ENCODE data around the gene TEDC1. TPM values are rescaled to one million over a fixed set of nuclear protein-coding genes. Genes with fewer than 3 reads are reported as not detected.

The TEDC1 gene
- total RNA-seq, 3 donors from 2014 or later (not counting 1 experiment from before 2014, with no cell fraction given): 70.0 to 233 (median 112) TPM

GRCh38 chr14:105473677-105474482 lies 17.2 kb upstream of the TEDC1 start:
- peaks cover 6 to 21% of the 10 kb centered on the region in 2 donors for H3K4me1 Mint-ChIP-seq
- peak overlapping the region in 1 of 2 donors; percentile 16 for H3K27ac Mint-ChIP-seq
- peak overlapping the region; percentile 17 for H3K4me3 ChIP-seq (ENCODE audit: low read length)
- DNase-seq (peak in 1 of 2 donors; percentile 80), ATAC-seq (peak; percentile 48 to 56 (median 52))
- no peaks in the 10 kb centered on the region for H3K9me3 ChIP-seq (ENCODE audit: control insufficient read depth, insufficient read depth, low read length)
- intact Hi-C loops (cut with micrococcal nuclease): no loop called here
- under 1% methylated on average over 60 of the region's 60 CpGs for WGBS (ENCODE audit: insufficient coverage)
- peaks cover 2% of the 10 kb centered on the region for H3K36me3 ChIP-seq (ENCODE audit: control insufficient read depth, insufficient read depth, low read length)
- peaks cover 41% of the 10 kb centered on the region for H3K4me1 ChIP-seq (ENCODE audit: control insufficient read depth, insufficient read depth, low read length)
- no peaks in the 10 kb centered on the region for H3K9me3 Mint-ChIP-seq
- peaks cover 0 to 6% of the 10 kb centered on the region in 2 donors for H3K27me3 Mint-ChIP-seq (ENCODE audit: low read depth in 2 of 2)
- no peaks in the 10 kb centered on the region for H3K36me3 Mint-ChIP-seq
- no peak for TF ChIP-seq CTCF (IDR thresholded peaks at IDR 0.05)
- H3K27me3 ChIP-seq (ENCODE audit: control insufficient read depth, insufficient read depth, low read length): peaks cover 22% of the 10 kb centered on the region
- no peak overlapping the region for H3K27ac ChIP-seq (ENCODE audit: low read length)
- H3K4me3 Mint-ChIP-seq: peak overlapping the region; percentile 68

DNA sequence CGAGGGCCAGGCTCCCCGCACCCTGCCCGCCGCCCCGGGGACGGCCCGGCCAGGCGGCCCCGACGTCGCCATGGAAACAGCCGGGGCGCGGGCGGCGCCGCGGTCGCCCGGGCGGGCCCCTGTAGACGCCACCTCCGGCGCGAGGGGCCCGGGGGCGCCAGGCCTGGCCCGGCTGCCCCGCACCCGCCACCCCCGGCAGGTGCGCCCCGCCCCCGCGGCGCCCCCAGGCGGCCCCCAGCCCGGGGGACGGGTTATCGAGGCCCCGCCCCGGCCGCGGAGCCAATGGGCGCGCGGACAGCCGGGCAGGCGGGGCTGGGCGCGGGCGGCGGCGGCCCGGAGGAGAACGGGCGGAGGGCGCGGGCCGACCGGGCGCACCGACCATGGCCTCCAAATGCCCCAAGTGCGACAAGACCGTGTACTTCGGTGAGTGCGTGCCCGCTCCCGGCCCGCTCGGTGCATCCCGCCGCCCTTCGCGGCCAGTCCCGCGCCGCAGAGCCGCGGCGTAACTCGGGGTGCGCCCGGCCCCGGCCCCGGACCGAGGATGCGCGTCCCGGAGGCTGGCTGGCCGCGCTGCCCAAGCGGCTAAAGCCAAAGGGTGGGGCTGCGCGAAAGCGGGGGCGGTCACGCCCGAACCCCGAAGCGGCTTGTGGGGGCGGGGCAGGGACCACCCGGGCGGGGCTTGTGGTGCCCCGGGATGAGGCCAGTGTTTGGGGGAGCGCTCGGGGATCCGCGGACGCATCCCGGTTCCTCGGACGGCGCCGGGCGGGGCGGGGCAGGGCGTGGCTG lies 16.4 kb upstream of the TEDC1 start, which contains the start of gene CRIP2:
Gene CRIP2 (plus strand): TSS at position 339 of the 786 bp plus-strand sequence. CDS start 42 bp downstream, at position 381.
- intact Hi-C loops (cut with micrococcal nuclease): no loop called here
- no peaks in the 10 kb centered on the region for H3K9me3 Mint-ChIP-seq
- H3K27ac Mint-ChIP-seq: peak within 1 kb of the TSS in 1 of 2 donors; percentile 16
- peaks cover 0 to 6% of the 10 kb centered on the region in 2 donors for H3K27me3 Mint-ChIP-seq (ENCODE audit: low read depth in 2 of 2)
- ATAC-seq (peak; percentile 29 to 49 (median 48)), DNase-seq (peak in 1 of 2 donors; percentile 72)
- Histone ChIP-seq H3K9me3 (ENCODE audit: control insufficient read depth, insufficient read depth, low read length) (no peaks in the 10 kb centered on the region), H3K4me1 (ENCODE audit: control insufficient read depth, insufficient read depth, low read length) (peaks cover 46% of the 10 kb centered on the region), H3K36me3 (ENCODE audit: control insufficient read depth, insufficient read depth, low read length) (no peaks in the 10 kb centered on the region), H3K4me3 (ENCODE audit: low read length) (peak within 1 kb of the TSS; percentile 17), H3K27ac (ENCODE audit: low read length) (no peak within 1 kb of the TSS), H3K27me3 (ENCODE audit: control insufficient read depth, insufficient read depth, low read length) (peaks cover 24% of the 10 kb centered on the region)
- no peak for TF ChIP-seq CTCF (IDR thresholded peaks at IDR 0.05)
- peak within 1 kb of the TSS; percentile 68 for H3K4me3 Mint-ChIP-seq
- peaks cover 6 to 23% of the 10 kb centered on the region in 2 donors for H3K4me1 Mint-ChIP-seq
- WGBS (ENCODE audit: insufficient coverage): under 1% methylated on average over 118 of the region's 118 CpGs
- H3K36me3 Mint-ChIP-seq: no peaks in the 10 kb centered on the region

GRCh38 chr14:105475269-105476096 lies 15.6 kb upstream of the TEDC1 start:
- no peak overlapping the region for H3K27ac ChIP-seq (ENCODE audit: low read length)
- H3K27me3 Mint-ChIP-seq (ENCODE audit: low read depth in 2 of 2): peaks cover 0 to 9% of the 10 kb centered on the region in 2 donors
- no peaks in the 10 kb centered on the region for H3K9me3 Mint-ChIP-seq
- H3K4me3 Mint-ChIP-seq: peak overlapping the region; percentile 47
- DNase-seq (peak in 1 of 2 donors; percentile 26), ATAC-seq (no peak)
- TF ChIP-seq CTCF (IDR thresholded peaks at IDR 0.05): no peak
- H3K27ac Mint-ChIP-seq: peak overlapping the region in 1 of 2 donors; percentile 11
- intact Hi-C loops (cut with micrococcal nuclease): no loop called here
- 7% methylated on average over 48 of the region's 48 CpGs for WGBS (ENCODE audit: insufficient coverage)
- H3K36me3 Mint-ChIP-seq: no peaks in the 10 kb centered on the region
- no peaks in the 10 kb centered on the region for H3K36me3 ChIP-seq (ENCODE audit: control insufficient read depth, insufficient read depth, low read length)
- H3K9me3 ChIP-seq (ENCODE audit: control insufficient read depth, insufficient read depth, low read length): no peaks in the 10 kb centered on the region
- H3K4me1 Mint-ChIP-seq: peaks cover 6 to 31% of the 10 kb centered on the region in 2 donors
- H3K27me3 ChIP-seq (ENCODE audit: control insufficient read depth, insufficient read depth, low read length): peaks cover 24% of the 10 kb centered on the region
- peaks cover 54% of the 10 kb centered on the region for H3K4me1 ChIP-seq (ENCODE audit: control insufficient read depth, insufficient read depth, low read length)
- no peak overlapping the region for H3K4me3 ChIP-seq (ENCODE audit: low read length)

Data from natural killer cell (primary cell).